GM10266 (cell line): ENCODE data around the gene MSX2.

ENCODE experiments used
- DNase-seq: peaks from one replicate; pipeline ENCODE4 v3.0.0; 2012; ENCODE audit errors: extremely low spot score
- CTCF ChIP-seq: IDR thresholded peaks from 2 replicates; pipeline ENCODE4 v1.5.1; 2012; ENCODE audit warnings: mild to moderate bottlenecking, low read depth; ENCODE audit not compliant: control insufficient read depth, insufficient read depth; ENCODE audit errors: missing control alignments

MSX2 gene

DNA sequence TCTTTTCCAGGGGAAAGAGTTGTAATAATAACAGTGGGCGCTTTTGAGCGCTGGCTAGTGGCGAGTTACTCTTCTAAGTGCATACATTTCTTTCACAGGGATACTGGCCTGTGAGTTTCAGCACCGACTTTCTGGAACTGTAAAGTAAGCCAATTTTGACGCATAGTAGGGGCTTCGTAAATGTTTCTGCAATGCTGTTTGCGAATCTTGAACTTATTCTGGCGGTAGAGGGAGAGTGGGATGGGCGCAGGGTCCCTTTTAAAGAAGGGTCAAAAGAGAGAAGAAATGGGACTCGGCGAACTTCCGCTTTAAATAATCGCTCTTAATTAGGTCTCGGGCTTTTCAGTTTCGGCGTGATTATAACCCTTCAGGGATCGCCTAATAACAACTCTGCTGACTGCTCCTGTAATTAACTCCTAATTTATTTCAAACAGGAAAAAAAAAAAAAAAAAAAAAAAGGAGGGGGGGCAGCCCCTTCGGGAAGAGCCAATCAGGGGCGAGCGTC is 351 bp upstream of the MSX2 start:
- DNase-seq = no peak
- TF ChIP-seq CTCF = no peak

DNA sequence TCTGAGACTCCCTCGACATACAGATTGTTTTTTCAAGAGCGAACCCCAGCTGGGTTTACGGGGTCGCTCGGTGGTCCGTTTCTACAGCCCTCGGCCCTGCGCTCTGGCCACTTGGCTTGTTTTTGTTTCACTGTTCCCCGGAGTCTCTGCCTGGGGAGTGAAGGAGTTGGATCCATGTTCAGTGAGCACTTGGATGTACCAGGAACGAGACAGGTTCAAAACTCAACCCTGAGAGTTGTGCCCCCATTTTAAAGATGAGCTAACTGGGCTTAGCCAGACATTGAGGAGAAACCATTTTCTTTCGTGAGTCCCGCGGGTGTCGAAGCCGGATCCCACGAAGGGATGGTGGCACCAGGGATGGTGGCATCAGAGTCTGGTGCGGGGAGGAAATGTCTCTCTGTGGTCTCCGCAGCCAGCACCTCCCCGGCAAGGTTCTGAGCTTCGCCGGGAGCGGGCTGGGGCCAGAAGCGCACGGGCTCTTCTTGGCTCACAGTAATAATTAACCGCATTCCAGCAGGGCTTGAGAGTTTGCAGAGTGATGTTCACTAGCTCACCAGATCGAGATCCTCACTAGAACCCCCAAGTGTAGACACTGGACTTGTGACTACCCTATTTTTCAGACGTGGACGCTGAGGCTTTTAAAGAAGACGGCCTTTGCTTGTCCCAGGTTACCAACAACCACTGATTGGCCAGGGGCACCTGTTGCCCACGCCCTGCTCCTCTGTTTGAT is 1.0 kb downstream of the MSX2 start:
- TF ChIP-seq CTCF = no peak
- no peak for DNase-seq

GRCh38 chr5:174725991-174726601 is 1.7 kb downstream of the MSX2 start:
- no peak for DNase-seq
- TF ChIP-seq CTCF = no peak

- TF ChIP-seq CTCF = no peak
- DNase-seq = no peak
Measured at GRCh38 chr5:174726916-174727793, 2.8 kb downstream of the MSX2 start.

GRCh38 chr5:174727794-174728680 is 3.7 kb downstream of the MSX2 start:
- DNase-seq = no peak
- TF ChIP-seq CTCF = no peak

DNA sequence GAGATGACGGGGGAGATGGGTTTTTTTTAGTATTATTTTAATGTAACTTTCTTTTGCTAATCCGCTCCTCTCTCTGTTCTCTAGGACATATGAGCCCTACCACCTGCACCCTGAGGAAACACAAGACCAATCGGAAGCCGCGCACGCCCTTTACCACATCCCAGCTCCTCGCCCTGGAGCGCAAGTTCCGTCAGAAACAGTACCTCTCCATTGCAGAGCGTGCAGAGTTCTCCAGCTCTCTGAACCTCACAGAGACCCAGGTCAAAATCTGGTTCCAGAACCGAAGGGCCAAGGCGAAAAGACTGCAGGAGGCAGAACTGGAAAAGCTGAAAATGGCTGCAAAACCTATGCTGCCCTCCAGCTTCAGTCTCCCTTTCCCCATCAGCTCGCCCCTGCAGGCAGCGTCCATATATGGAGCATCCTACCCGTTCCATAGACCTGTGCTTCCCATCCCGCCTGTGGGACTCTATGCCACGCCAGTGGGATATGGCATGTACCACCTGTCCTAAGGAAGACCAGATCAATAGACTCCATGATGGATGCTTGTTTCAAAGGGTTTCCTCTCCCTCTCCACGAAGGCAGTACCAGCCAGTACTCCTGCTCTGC is 4.8 kb downstream of the MSX2 start:
- no peak for TF ChIP-seq CTCF
- DNase-seq = no peak
